AG09319 (cell line): Measurements from ENCODE around the gene SHC2.

Source experiments
- DNase-seq: peaks from one replicate; pipeline ENCODE4 v3.0.0-alpha.2; 2010; ENCODE audit warnings: low read depth; ENCODE audit errors: extremely low read depth
- TF ChIP-seq, protein P1 (sequence below): IDR thresholded peaks from 2 replicates; pipeline ENCODE4 v1.5.1; 2011; ENCODE audit warnings: low read depth, mild to moderate bottlenecking, inconsistent platforms, low read length, moderate library complexity

The SHC2 gene

DNA sequence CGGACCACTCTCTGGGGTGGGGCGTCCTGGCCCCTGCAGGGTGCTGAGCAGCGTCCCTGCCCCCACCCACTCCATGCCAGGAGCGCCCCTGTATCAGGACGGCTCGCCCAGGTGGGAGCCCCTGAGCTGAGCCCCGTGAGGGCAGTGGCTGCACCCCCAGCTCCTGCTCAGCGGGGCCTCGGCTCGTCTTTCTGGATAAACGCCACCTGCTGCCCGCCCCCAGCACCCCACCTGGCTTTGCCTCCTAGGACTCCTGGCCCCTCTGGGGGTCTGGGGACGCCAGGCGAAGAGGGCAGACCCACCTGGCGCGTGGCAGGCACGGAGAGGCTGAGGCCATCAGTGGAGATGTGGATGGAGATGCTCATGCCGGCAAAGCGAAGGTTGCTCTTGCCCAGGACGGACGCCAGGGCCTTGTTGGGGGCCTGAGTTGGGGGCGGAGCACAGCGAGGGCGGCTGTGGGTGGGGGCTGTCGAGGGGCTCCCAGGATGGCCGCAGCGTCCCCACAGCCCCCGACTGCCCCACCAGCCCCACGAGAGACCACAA lies 22.3 kb downstream of the SHC2 start:
- no peak for DNase-seq
- TF ChIP-seq, protein P1, sequence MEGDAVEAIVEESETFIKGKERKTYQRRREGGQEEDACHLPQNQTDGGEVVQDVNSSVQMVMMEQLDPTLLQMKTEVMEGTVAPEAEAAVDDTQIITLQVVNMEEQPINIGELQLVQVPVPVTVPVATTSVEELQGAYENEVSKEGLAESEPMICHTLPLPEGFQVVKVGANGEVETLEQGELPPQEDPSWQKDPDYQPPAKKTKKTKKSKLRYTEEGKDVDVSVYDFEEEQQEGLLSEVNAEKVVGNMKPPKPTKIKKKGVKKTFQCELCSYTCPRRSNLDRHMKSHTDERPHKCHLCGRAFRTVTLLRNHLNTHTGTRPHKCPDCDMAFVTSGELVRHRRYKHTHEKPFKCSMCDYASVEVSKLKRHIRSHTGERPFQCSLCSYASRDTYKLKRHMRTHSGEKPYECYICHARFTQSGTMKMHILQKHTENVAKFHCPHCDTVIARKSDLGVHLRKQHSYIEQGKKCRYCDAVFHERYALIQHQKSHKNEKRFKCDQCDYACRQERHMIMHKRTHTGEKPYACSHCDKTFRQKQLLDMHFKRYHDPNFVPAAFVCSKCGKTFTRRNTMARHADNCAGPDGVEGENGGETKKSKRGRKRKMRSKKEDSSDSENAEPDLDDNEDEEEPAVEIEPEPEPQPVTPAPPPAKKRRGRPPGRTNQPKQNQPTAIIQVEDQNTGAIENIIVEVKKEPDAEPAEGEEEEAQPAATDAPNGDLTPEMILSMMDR = no peak

DNA sequence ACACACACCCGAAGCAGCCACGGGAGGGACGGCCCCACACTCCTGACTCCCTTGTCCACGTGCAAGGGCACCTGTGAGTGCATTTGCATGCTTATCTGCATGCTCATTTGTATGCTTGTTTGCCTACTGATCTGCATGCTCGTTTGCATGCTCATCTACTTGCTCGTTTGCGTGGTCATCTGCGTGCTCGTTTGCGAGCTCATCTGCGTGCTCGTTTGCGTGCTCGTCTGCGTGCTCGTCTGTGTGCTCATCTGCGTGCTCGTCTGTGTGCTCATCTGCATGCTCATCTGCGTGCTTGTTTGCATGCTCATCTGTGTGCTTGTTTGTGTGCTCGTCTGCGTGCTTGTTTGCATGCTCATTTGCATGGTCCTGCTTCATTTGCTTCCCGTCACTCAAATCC lies 23.8 kb downstream of the SHC2 start:
- DNase-seq = no peak
- TF ChIP-seq, protein P1 = no peak

DNA sequence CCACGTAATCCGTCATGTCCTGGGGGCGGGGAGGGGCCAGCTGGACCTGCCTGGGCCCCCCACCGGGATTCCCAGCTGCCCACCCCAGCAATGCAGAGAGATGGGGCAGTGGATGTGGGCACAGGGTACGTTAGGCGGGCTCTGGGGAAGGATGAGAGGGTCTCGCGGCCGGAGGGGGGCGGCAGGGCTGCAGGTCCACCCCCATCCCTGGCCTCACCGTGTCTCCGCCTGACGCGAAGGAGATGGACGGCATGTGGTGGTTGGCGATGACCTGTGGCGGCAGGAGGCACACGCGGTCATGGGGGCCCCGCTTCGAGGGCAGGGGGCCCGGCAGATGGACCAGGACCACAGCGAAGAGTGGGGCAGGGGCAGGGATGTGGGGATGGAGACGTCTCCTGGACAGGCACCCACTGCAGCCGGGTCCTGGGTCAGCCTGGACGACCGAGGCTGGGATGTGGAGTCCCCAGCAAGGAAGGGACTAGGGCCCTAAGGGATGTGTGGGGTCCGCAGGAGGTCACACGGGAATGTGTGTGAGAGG lies 24.4 kb downstream of the SHC2 start:
- DNase-seq = no peak
- TF ChIP-seq, protein P1 = no peak

DNA sequence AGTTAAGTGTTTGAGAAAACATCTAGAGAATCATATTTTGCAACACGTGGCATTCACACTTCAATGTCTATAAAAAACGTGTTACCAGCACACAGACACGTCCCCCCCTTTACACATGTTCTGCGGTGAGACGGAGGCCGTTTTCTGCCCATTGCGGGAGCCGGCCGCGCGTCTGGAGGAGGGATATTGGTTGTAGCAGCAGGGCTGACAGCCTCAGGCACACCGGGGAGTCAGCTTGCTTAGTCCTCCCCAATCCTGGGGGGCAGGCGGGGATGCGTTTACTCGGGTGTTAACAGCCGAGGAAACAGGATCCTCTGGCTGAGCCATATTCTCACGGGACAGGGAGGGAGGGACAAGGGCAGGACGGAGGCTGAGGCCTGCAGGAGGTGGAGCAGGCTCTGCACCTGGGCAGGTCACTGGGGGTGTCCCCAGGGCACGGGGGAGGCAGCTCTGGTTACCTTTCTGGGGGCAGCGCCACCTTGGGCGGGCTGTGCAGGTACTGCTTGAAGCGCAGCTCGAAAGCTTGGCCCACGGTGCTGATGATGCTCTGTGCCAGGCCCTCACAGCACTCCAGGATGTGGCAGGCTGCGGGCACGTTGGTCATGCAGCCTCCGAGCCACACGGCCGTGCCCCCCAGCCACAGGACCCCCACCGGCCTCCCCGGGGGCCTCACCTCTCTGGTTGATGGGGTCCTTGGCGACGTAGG lies 25.0 kb downstream of the SHC2 start:
- no peak for DNase-seq
- TF ChIP-seq, protein P1 = no peak

DNA sequence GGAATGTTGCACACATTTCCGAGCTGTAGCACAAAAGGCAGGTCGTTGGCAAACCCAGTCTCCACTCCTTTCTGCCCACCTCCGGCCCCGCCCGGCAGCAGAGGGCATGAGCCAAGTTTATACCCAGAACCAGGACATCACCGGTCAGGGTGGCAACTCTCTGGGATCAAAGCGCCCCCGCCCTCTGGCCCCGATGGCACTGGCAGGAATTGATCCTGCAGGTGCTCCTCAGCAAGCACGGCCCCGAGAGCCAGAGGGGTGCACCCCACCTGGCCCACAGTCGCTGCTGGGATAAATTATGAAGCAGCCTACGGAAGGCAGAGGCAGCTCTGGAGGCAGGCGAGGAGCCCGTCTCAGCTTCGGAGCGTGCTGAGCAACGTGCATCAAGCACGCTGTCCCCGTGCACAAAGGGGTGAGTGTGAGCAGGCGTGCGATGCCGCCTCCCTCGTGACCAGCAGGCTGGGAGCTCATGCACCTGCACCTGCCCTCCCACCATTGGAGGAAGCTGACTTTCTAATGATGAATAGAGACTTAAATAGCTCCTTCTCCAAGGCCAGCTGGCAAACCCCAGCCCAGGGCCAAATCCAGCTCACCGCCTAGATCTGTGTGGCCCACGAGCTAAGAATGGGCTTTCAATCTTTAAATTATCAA lies 25.7 kb downstream of the SHC2 start:
- DNase-seq = no peak
- TF ChIP-seq, protein P1 = no peak

DNA sequence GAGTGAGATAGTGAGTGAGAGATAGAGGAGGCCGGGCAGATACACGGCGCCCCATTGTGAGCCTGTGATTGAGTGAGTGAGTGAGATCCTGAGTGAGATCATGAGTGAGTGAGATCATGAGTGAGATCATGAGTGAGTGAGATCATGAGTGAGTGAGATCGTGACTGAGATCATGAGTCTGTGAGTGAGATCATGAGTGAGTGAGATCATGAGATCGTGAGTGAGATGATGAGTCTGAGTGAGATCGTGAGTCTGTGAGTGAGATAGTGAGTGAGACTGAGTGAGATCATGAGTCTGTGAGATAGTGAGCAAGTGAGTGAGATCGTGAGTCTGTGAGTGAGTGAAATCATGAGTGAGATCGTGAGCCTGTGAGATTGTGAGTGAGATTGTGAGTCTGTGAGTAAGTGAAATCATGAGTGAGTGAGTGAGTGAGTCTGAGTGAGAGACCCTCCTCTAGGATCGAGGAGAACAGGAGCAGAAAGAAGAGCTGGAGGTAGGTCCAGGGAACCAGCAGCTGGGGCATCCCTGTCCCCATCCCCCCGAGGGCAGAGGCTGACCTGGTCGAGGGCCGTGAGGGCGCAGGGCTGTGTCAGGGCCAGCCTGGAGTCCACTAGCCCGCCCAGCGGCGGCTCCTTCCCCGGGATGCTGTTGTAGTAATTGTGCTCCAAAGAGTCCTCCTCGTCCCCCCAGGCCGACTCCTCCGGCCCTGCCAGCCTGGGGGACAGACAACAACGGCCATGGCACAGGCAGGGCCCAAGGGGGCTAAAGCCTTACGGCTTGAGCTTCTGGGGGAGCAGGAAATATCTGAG lies 26.5 kb downstream of the SHC2 start:
- TF ChIP-seq, protein P1 = no peak
- no peak for DNase-seq
